NCI-H1105 treated with DMSO at 0.1 percent for 48 hours (cell line): Measurements from ENCODE around the gene DGKE.

ENCODE experiments used
- DNase-seq: peaks from one replicate; lab custom pipeline; 2025; lab: John Stamatoyannopoulos, UW

DGKE gene

DNA sequence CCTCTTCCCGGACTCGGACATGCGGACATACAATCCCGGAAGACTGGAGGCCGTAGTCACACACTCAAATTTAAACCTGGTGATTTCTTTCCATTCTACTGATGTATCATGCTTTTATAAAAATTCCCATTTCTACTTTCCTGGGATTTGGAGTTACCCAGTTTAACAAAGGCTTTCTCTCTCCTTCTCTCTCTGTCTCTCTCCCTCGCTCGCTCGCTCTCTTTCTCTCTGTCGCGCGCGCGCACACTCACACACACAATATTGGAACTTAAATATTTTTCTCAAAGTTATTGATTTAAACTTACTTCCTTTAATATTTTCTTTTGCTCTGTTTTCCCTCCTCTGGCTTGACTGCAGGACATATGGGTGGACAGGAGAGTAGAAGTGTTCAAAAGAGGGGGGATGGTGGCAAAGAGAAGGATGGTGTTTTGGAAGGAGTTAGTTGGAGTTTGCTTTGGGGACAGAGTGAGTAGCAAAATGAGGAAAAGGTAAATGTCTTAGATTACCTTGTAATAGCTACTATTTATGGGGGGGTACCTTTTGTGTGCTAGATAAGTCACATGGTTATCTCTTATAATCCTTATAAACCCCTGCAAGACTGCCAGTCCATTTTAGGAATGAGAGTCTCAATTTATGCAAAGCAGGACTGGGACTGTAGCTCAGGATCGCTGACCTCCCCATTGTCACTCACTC is 80.8 kb downstream of the DGKE start:
- DNase-seq = peak; percentile 20

DNA sequence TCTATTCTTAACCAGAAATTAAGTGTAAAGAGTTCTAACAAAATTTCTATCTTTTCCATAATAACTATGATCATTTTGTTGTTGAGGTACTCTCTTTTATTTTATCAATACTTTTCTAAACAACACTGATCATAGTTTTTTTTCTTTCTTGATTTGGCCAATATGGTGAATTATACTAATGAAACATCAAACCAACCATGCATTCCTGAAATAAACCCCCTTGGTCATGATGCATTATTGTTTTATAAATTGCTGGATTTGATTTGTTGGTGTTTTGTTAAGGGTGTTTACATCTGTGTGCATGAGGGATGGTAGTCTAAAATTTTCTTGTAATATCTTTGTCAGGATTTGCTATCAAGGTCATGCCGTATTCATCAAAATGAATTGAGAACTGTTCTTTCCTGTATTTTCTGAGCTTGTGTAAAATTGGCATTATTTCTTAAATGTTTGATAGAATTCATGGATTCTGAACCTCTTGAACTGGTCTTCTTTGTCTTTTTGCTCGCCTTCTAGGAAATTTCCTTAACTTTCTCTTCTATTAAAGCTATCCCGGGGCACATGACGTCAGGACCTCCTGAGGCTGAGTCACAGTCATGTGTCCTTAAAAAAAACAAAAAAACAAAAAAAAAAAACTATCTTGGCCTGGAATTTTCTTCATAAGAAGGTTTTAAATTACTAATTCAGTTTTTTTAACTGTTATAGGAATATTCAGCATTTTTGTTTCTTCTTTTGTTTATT is 83.8 kb downstream of the DGKE start:
- no peak for DNase-seq

DNA sequence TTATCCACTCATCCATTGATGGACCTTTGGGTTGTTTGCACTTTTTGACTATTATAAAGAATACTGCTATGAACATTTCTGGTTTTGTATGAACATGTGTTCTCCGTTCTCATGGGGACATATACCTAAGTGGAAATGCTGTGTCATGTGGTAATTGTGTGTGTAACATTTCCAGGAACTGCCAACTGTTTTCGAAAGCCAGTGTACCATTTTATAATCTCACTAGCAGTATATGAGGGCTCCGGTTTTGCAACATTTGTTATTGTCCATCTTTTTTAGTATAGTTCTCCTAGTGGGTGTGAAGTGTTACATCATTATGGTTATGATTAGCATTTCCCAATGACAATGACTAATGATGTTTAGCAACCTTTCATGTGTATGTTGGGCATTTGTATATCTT is 85.0 kb downstream of the DGKE start:
- DNase-seq = no peak
